HEK293T (cell line): ENCODE results near the gene DMXL1.
"Not testable (repeated sequence)": the region's sequence is repeated elsewhere in the genome, so short reads cannot be mapped to it uniquely, and the experiment has no call there.

Source experiments
- ARNT ChIP-seq: fragments of 450-650 bp; IDR thresholded peaks from 2 replicates; pipeline ENCODE4 v1.6.1; 2017; ENCODE audit warnings: mild to moderate bottlenecking
- BHLHE40 ChIP-seq: fragments of 450-650 bp; IDR thresholded peaks from 2 replicates; pipeline ENCODE4 v1.6.1; 2016; ENCODE audit warnings: mild to moderate bottlenecking, moderate library complexity, borderline replicate concordance
- CTBP1 ChIP-seq: fragments of 450-650 bp; IDR thresholded peaks from 2 replicates; pipeline ENCODE4 v1.6.1; 2016; ENCODE audit warnings: borderline replicate concordance
- ELF4 ChIP-seq: fragments of 450-650 bp; IDR thresholded peaks from 2 replicates; pipeline ENCODE4 v1.6.1; 2017; ENCODE audit warnings: antibody characterized with exemption
- FOXA1 ChIP-seq: fragments of 450-650 bp; IDR thresholded peaks from 2 replicates; pipeline ENCODE4 v1.6.1; 2016; ENCODE audit warnings: mild to moderate bottlenecking
- FOXK2 ChIP-seq: fragments of 450-650 bp; IDR thresholded peaks from 2 replicates; pipeline ENCODE4 v1.6.1; 2016; ENCODE audit warnings: mild to moderate bottlenecking
- FOXM1 ChIP-seq: fragments of 450-650 bp; IDR thresholded peaks from 2 replicates; pipeline ENCODE4 v1.6.1; 2017; ENCODE audit warnings: mild to moderate bottlenecking, borderline replicate concordance
- L3MBTL2 ChIP-seq: fragments of 450-650 bp; conservative IDR thresholded peaks from 2 replicates; pipeline ENCODE4 v1.6.1; 2016; ENCODE audit warnings: mild to moderate bottlenecking
- LEF1 ChIP-seq: fragments of 450-650 bp; IDR thresholded peaks from 2 replicates; pipeline ENCODE4 v1.6.1; 2017; ENCODE audit warnings: mild to moderate bottlenecking, borderline replicate concordance
- SP1 ChIP-seq: fragments of 450-650 bp; IDR thresholded peaks from 2 replicates; pipeline ENCODE4 v1.6.1; 2017
- SUZ12 ChIP-seq: fragments of 450-650 bp; IDR thresholded peaks from 2 replicates; pipeline ENCODE4 v1.6.1; 2016; ENCODE audit warnings: mild to moderate bottlenecking
- TARDBP ChIP-seq: fragments of 450-650 bp; IDR thresholded peaks from 2 replicates; pipeline ENCODE4 v1.6.1; 2016
- ZNF384 ChIP-seq: fragments of 450-650 bp; IDR thresholded peaks from 2 replicates; pipeline ENCODE4 v1.6.1; 2016

DNA sequence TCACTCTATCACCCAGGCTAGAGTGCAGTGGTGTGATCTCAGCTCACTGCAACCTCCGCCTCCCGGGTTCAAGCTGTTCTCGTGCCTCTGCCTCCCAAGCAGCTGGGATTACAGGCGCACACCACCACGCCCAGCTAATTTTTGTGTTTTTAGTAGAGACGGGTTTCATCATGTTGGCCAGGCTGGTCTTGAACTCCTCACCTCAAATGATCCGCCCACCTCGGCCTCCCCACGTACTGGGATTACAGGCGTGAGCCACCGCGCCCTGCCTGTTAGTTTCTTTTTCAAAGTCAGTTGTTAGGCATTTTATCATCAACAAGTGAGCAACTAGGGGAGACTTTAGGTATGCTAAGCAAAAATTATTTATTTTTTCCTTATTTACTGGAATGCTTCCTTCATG is 4.4 kb downstream of the DMXL1 start:
- not testable (repeated sequence) for TF ChIP-seq ZNF384, FOXA1, FOXM1, ELF4, ARNT, LEF1, BHLHE40, TARDBP, SP1, FOXK2, SUZ12, CTBP1, L3MBTL2
